Testis (tissue), 3 donors: ENCODE data around the gene FBXO36. TPM values are rescaled to one million over a fixed set of nuclear protein-coding genes. Genes with fewer than 3 reads are reported as not detected.

Source experiments
- DNase-seq: peaks from one replicate; pipeline ENCODE4 v3.0.0-alpha.2; 2019
- H3K27ac ChIP-seq, 2 donors: fragments of 200-600 bp; sonication (generic); one replicate each; pipeline ENCODE4 v1.5.1; 2019
- H3K27me3 ChIP-seq: fragments of 200-600 bp; sonication (generic); one replicate; pipeline ENCODE4 v1.5.1; 2019
- H3K36me3 ChIP-seq: fragments of 200-600 bp; sonication (generic); one replicate; pipeline ENCODE4 v1.5.1; 2017; ENCODE audit warnings: low read depth; ENCODE audit errors: missing control alignments
- H3K4me1 ChIP-seq: fragments of 200-600 bp; sonication (generic); one replicate; pipeline ENCODE4 v1.5.1; 2019
- H3K4me3 ChIP-seq, 2 donors: fragments of 200-600 bp; sonication (generic); one replicate each; pipeline ENCODE4 v1.5.1; 2017 to 2019
- H3K9me3 ChIP-seq: fragments of 200-600 bp; sonication (generic); one replicate; pipeline ENCODE4 v1.5.1; 2017
- CTCF ChIP-seq, 3 experiments: fragments of 450-650 bp in 2 of 3; fragments of 200-600 bp in 1 of 3; sonication (generic) in 1 of 3; IDR thresholded peaks; one replicate each; pipeline ENCODE4 v1.5.1; 2016 to 2019; ENCODE audit warnings: antibody characterized with exemption in 3 of 3, mild to moderate bottlenecking in 2 of 3, moderate library complexity in 1 of 3
- POLR2A ChIP-seq: fragments of 450-650 bp; IDR thresholded peaks from one replicate; pipeline ENCODE4 v1.6.1; 2017; ENCODE audit warnings: antibody characterized with exemption, mild to moderate bottlenecking, moderate library complexity
- WGBS, 2 donors: methylation state at CpG; one replicate each; pipeline ENCODE4 v1.1.5; 2018; 5-methylcytosine and 5-hydroxymethylcytosine counted together
- intact Hi-C: fragments of 100-400 bp; cut with DNase I; formaldehyde crosslinking; loops from one replicate; pipeline ENCODE4 v1.15.1; 2023; ENCODE audit warnings: low total_unique reads
- polyA plus RNA-seq: library from polyadenylated mRNA; stranded (reverse); fragments of 350-450 nt; fragmentation: Illumina TruSeq; extraction: RNeasy Lipid Tissue Mini Kit (QIAGEN cat#74804); gene quantifications from one replicate; pipeline ENCODE4 v1.2.3, GENCODE V29; 2014; ENCODE audit warnings: low read depth, low replicate concordance; ENCODE audit not compliant: insufficient read depth
- total RNA-seq, 2 donors: library from RNA; depleted of rRNA; stranded (reverse); fragments of >200 nt; gene quantifications; one replicate each; pipeline ENCODE4 v1.2.3, GENCODE V29; 2016

FBXO36 gene
- total and polyA plus RNA-seq, 3 donors from 2014 or later = 6.8 to 16.8 (median 7.1) TPM

DNA sequence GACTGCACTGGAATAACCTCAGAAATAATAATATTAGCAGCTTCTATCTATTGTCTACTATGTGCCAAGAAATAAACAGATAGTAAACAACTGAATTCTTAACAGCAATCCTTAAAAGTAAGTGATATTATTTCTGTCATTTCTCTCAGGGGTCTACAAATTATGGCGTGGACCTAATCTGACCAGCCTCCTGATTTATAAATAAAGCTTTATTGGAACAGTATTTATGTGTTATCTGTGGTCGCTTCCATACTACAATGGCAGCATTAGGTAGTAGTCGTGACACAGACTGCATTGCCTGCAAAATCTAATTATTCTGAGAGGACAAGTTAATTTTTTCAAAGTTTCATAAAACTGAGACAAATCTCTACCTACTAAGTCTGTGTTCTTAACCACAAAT, 97.4 kb downstream of the FBXO36 start:
- Histone ChIP-seq H3K9me3 (no peaks in the 10 kb centered on the region), H3K27ac (no peak overlapping the region), H3K36me3 (no peaks in the 10 kb centered on the region), H3K4me1 (no peaks in the 10 kb centered on the region), H3K27me3 (no peaks in the 10 kb centered on the region), H3K4me3 (no peak overlapping the region)
- DNase-seq = no peak
- WGBS, 2 donors = 87 to 92% methylated on average over 3 of the region's 3 CpGs
- no peak for TF ChIP-seq CTCF (IDR thresholded peaks at IDR 0.05)
- no peak for TF ChIP-seq POLR2A
- intact Hi-C loops = no loop called here

DNA sequence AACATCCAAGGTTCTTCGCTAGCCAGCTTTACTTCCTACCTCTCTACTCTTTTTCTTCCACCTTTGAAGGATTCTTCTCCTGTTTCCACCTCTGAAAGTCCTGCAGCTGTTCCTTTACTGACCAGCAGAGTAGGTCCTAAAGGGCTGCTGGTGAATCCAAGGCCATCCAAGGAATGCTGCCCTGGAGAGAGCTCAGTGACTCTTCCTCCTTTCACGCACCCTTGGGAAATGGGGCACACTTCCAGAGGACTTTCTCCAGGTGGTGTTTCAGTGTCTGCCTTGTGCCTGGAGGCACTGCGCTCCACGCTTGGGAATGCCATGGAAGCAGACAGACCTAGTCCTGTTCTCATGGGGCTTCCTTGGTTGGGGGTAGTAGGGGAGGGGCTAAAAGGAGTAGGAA, 101.0 kb downstream of the FBXO36 start:
- H3K27ac ChIP-seq = no peak overlapping the region
- DNase-seq = no peak
- TF ChIP-seq POLR2A (no peak), CTCF (IDR thresholded peaks at IDR 0.05) (no peak)
- no peaks in the 10 kb centered on the region for H3K36me3 ChIP-seq
- WGBS, 2 donors = 91 to 92% methylated on average over 4 of the region's 4 CpGs
- H3K27me3 ChIP-seq = no peaks in the 10 kb centered on the region
- intact Hi-C loops = no loop called here
- H3K9me3 ChIP-seq = no peaks in the 10 kb centered on the region
- no peak overlapping the region for H3K4me3 ChIP-seq
- no peaks in the 10 kb centered on the region for H3K4me1 ChIP-seq

DNA sequence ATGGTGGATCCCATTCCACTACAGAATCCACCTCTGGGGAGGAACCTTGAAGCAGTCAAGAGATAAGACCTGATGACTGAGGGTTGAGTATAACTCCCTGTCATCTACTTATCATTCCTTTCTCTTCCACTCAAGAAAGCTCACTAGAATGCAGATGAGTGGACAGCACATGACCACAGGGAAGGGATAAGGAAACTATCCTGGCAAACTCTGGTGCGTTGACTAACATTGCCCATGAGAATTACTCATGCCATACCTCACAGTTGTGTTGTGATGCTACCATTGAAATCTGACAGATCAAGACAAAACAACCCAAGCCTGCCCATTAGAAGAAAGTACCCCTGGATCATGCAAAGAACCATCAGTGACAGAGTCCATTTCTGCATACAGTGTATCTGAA, 119.9 kb downstream of the FBXO36 start:
- DNase-seq = no peak
- no peaks in the 10 kb centered on the region for H3K9me3 ChIP-seq
- H3K4me3 ChIP-seq = no peak overlapping the region
- WGBS, 2 donors = 97 to 100% methylated on average over 1 of the region's 1 CpG
- H3K27me3 ChIP-seq = no peaks in the 10 kb centered on the region
- no peaks in the 10 kb centered on the region for H3K4me1 ChIP-seq
- H3K27ac ChIP-seq = no peak overlapping the region
- no peaks in the 10 kb centered on the region for H3K36me3 ChIP-seq
- no peak for TF ChIP-seq POLR2A
- no peak for TF ChIP-seq CTCF (IDR thresholded peaks at IDR 0.05)
- intact Hi-C loops = no loop called here

DNA sequence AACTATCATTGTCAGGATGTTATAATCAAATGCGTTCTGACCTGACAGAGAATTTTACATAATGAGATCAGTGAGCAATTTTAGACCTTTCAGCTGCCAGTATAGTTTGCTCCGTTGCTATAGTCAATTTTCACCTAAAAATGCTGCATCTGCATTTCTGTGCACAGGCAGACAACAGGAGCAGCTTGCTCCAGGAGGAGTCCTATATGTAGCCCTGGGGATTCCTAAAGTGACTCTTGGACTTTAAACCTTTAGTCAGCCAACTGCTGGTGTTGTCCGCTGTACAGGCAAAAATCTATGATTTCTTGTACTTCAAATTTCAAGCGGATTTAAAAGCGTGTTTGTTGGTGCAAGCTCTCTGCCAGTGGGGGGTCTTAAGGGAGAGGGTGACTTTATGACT, 120.7 kb downstream of the FBXO36 start:
- Histone ChIP-seq H3K4me3 (no peak overlapping the region), H3K4me1 (no peaks in the 10 kb centered on the region), H3K27ac (no peak overlapping the region), H3K36me3 (no peaks in the 10 kb centered on the region), H3K9me3 (no peaks in the 10 kb centered on the region), H3K27me3 (no peaks in the 10 kb centered on the region)
- intact Hi-C loops = no loop called here
- 95 to 98% methylated on average over 5 of the region's 5 CpGs for WGBS, 2 donors
- TF ChIP-seq POLR2A = no peak
- no peak for TF ChIP-seq CTCF (IDR thresholded peaks at IDR 0.05)
- no peak for DNase-seq

- intact Hi-C loops = no loop called here
- Histone ChIP-seq H3K9me3 (no peaks in the 10 kb centered on the region), H3K27ac (no peak overlapping the region), H3K4me3 (no peak overlapping the region), H3K27me3 (no peaks in the 10 kb centered on the region), H3K4me1 (no peaks in the 10 kb centered on the region), H3K36me3 (no peaks in the 10 kb centered on the region)
- 90 to 100% methylated on average over 2 of the region's 2 CpGs for WGBS, 2 donors
- TF ChIP-seq POLR2A (no peak), CTCF (IDR thresholded peaks at IDR 0.05) (no peak)
- no peak for DNase-seq
Measured at GRCh38 chr2:230043461-230043860, 121.2 kb downstream of the FBXO36 start.
